Measurements from ENCODE around the gene MTAP. TPM values are rescaled to one million over a fixed set of nuclear protein-coding genes. Genes with fewer than 3 reads are reported as not detected.

MTAP gene
- total RNA-seq, 1 experiment from 2014 or later, result 46.1 TPM

- ChIA-PET CTCF (interaction anchor here (0.7 to 1.1 kb wide), 2 partner anchors 10 to 390 kb away, joined by 3 to 4 read pairs; no protein-coding TSS in a partner anchor), POLR2A (ENCODE audit: unreplicated experiment) (interaction anchor here (0.7 to 1.2 kb wide), 4 partner anchors 24 to 387 kb away, joined by 5 to 11 read pairs (median 6); no protein-coding TSS in a partner anchor)
- Histone ChIP-seq H3K4me1 (replicated peaks; ENCODE audit: insufficient read depth) (peaks cover 30% of the 10 kb centered on the region), H3K4me3 (peak overlapping the region; percentile 8; the same call in 1 of the 2 replicates), H2AFZ (no peak overlapping the region), H3K4me2 (peak overlapping the region; percentile 49; the same call in 1 of the 2 replicates), H4K20me1 (ENCODE audit: insufficient read depth) (no peaks in the 10 kb centered on the region), H3K36me3 (ENCODE audit: low read depth) (peaks cover 25% of the 10 kb centered on the region), H3K9me2 (ENCODE audit: insufficient read depth) (no peaks in the 10 kb centered on the region), H3K27me3 (ENCODE audit: insufficient read depth, low read depth) (no peaks in the 10 kb centered on the region), H3F3A (ENCODE audit: insufficient read depth, low read depth) (peaks cover 36% of the 10 kb centered on the region), H3K27ac (peak overlapping the region; percentile 50), H3K9me3 (ENCODE audit: insufficient read depth, low read depth) (no peaks in the 10 kb centered on the region), H3K79me2 (ENCODE audit: low read depth) (peaks cover 10% of the 10 kb centered on the region)
- DNase-seq, result no peak
- TSS peak; percentile 95 for BruUV-seq (replicated peaks)
- TF ChIP-seq CTCF (conservative IDR thresholded peaks at IDR 0.05) (no peak), EZH2 (IDR thresholded peaks at IDR 0.05; ENCODE audit: low read depth) (no peak)
- intact Hi-C loops (cut with micrococcal nuclease; ENCODE audit: unreplicated experiment), result loop anchor here (1.0 kb wide), 3 partner anchors 9 to 385 kb away; no protein-coding TSS in a partner anchor
Observed at GRCh38 chr9:21854119-21854518, 51.7 kb downstream of the MTAP start.

DNA sequence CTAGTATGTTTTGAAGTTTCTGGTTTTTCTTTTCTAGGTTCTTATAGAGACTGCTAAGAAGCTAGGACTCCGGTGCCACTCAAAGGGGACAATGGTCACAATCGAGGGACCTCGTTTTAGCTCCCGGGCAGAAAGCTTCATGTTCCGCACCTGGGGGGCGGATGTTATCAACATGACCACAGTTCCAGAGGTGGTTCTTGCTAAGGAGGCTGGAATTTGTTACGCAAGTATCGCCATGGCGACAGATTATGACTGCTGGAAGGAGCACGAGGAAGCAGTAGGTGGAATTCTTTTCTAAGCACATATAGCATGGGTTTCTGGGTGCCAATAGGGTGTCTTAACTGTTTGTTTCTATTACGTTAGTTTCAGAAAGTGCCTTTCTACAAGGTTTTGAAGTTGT, 52.2 kb downstream of the MTAP start:
- H2AFZ ChIP-seq, result no peak overlapping the region
- H3K79me2 ChIP-seq (ENCODE audit: low read depth), result peaks cover 12% of the 10 kb centered on the region
- H3K27ac ChIP-seq, result peak overlapping the region; percentile 67
- H3F3A ChIP-seq (ENCODE audit: insufficient read depth, low read depth), result peaks cover 36% of the 10 kb centered on the region
- no TSS peak for BruUV-seq (replicated peaks)
- H3K9me2 ChIP-seq (ENCODE audit: insufficient read depth), result no peaks in the 10 kb centered on the region
- H3K4me1 ChIP-seq (replicated peaks; ENCODE audit: insufficient read depth), result peaks cover 30% of the 10 kb centered on the region
- TF ChIP-seq CTCF (conservative IDR thresholded peaks at IDR 0.05), result no peak
- no peak for TF ChIP-seq EZH2 (IDR thresholded peaks at IDR 0.05; ENCODE audit: low read depth)
- H3K27me3 ChIP-seq (ENCODE audit: insufficient read depth, low read depth), result no peaks in the 10 kb centered on the region
- intact Hi-C loops (cut with micrococcal nuclease; ENCODE audit: unreplicated experiment), result loop anchor here (1.0 kb wide), 3 partner anchors 9 to 385 kb away; no protein-coding TSS in a partner anchor
- H3K4me3 ChIP-seq, result peak overlapping the region; percentile 8; the same call in 1 of the 2 replicates
- H4K20me1 ChIP-seq (ENCODE audit: insufficient read depth), result no peaks in the 10 kb centered on the region
- H3K4me2 ChIP-seq, result peak overlapping the region; percentile 49; the same call in 1 of the 2 replicates
- ChIA-PET CTCF (interaction anchor here (0.7 to 1.1 kb wide), 2 partner anchors 9 to 390 kb away, joined by 3 to 4 read pairs; no protein-coding TSS in a partner anchor), POLR2A (ENCODE audit: unreplicated experiment) (interaction anchor here (0.7 to 1.2 kb wide), 3 partner anchors 174 to 387 kb away, joined by 5 to 11 read pairs (median 6); no protein-coding TSS in a partner anchor)
- DNase-seq, result peak; percentile 82 to 92
- no peaks in the 10 kb centered on the region for H3K9me3 ChIP-seq (ENCODE audit: insufficient read depth, low read depth)
- H3K36me3 ChIP-seq (ENCODE audit: low read depth), result peaks cover 28% of the 10 kb centered on the region

DNA sequence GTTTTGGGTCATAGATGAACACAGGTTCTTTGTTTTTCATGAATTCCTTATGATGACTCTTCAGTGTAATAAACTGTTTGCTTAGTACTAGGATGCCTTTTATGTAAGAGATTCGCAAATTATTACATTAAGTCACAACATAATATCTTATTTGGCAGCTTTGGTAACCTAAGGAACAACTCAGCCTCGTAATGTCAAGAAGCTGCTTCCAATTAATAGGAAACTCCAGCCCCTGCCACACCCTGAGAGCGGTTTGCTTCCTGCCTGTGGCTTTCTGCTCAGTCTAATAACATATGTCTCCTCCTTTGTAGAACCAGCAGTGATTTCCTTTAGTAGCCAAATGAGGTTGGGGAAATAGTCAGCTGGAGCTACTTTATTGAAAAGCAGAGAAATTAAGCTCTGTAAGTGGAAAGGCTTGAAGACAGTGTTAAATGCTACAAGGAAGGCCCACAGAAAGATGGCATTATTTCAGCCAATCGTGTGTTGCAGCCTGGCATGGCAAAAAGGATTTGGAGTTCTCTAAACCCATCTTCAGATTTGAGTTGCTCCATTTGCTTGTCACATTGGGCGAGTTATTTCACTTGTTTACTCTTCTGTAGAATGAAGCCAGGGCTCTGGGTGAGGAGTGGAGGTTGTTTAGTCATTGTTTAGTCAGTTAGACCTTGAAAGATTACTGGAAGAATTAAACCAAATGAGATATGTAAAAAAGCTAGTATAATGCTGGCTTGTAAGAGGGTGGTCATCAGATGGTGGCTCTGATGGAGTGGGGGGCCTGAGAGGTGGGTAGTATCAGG, 54.1 kb downstream of the MTAP start:
- no peak overlapping the region for H2AFZ ChIP-seq
- TF ChIP-seq EZH2 (IDR thresholded peaks at IDR 0.05; ENCODE audit: low read depth), result no peak
- TF ChIP-seq CTCF (conservative IDR thresholded peaks at IDR 0.05), result no peak
- peaks cover 38% of the 10 kb centered on the region for H3F3A ChIP-seq (ENCODE audit: insufficient read depth, low read depth)
- no TSS peak for BruUV-seq (replicated peaks)
- no peaks in the 10 kb centered on the region for H3K27me3 ChIP-seq (ENCODE audit: insufficient read depth, low read depth)
- no peaks in the 10 kb centered on the region for H3K9me3 ChIP-seq (ENCODE audit: insufficient read depth, low read depth)
- POLR2A ChIA-PET (ENCODE audit: unreplicated experiment), result interaction anchor here (0.6 kb wide), 3 partner anchors 13 to 302 kb away, joined by 5 to 9 read pairs (median 6); no protein-coding TSS in a partner anchor
- H3K4me1 ChIP-seq (replicated peaks; ENCODE audit: insufficient read depth), result peaks cover 30% of the 10 kb centered on the region
- no peak overlapping the region for H3K27ac ChIP-seq
- peaks cover 12% of the 10 kb centered on the region for H3K79me2 ChIP-seq (ENCODE audit: low read depth)
- intact Hi-C loops (cut with micrococcal nuclease; ENCODE audit: unreplicated experiment), result no loop called here
- CTCF ChIA-PET, result no interaction called here
- H3K4me2 ChIP-seq, result no peak overlapping the region
- no peaks in the 10 kb centered on the region for H3K9me2 ChIP-seq (ENCODE audit: insufficient read depth)
- peaks cover 40% of the 10 kb centered on the region for H3K36me3 ChIP-seq (ENCODE audit: low read depth)
- H4K20me1 ChIP-seq (ENCODE audit: insufficient read depth), result no peaks in the 10 kb centered on the region
- H3K4me3 ChIP-seq, result no peak overlapping the region
- DNase-seq, result no peak
